Measurements from ENCODE around the gene TNFRSF6B.

TNFRSF6B gene

GRCh38 chr20:63680857-63681608, 15.4 kb upstream of the TNFRSF6B start:
- TF ChIP-seq CTCF (IDR thresholded peaks at IDR 0.05; ENCODE audit: low read depth, low read length), result no peak
- Histone ChIP-seq H3K9me3 (no peaks in the 10 kb centered on the region), H3K36me3 (peaks cover 28% of the 10 kb centered on the region), H3K4me3 (ENCODE audit: low read depth, low read length) (no peak overlapping the region), H3K4me1 (no peaks in the 10 kb centered on the region), H3K27me3 (no peaks in the 10 kb centered on the region)
- DNase-seq, result no peak

GRCh38 chr20:63681609-63682142, 14.8 kb upstream of the TNFRSF6B start:
- H3K4me3 ChIP-seq (ENCODE audit: low read depth, low read length), result no peak overlapping the region
- no peak for DNase-seq
- peaks cover 28% of the 10 kb centered on the region for H3K36me3 ChIP-seq
- H3K27me3 ChIP-seq, result no peaks in the 10 kb centered on the region
- no peaks in the 10 kb centered on the region for H3K9me3 ChIP-seq
- no peaks in the 10 kb centered on the region for H3K4me1 ChIP-seq
- no peak for TF ChIP-seq CTCF (IDR thresholded peaks at IDR 0.05; ENCODE audit: low read depth, low read length)

- Histone ChIP-seq H3K9me3 (no peaks in the 10 kb centered on the region), H3K36me3 (peaks cover 23% of the 10 kb centered on the region), H3K27me3 (no peaks in the 10 kb centered on the region), H3K4me1 (no peaks in the 10 kb centered on the region), H3K4me3 (ENCODE audit: low read depth, low read length) (no peak overlapping the region)
- no peak for TF ChIP-seq CTCF (IDR thresholded peaks at IDR 0.05; ENCODE audit: low read depth, low read length)
- DNase-seq, result no peak
Observed at GRCh38 chr20:63682384-63683139, 13.9 kb upstream of the TNFRSF6B start.

- TF ChIP-seq CTCF (IDR thresholded peaks at IDR 0.05; ENCODE audit: low read depth, low read length), result no peak
- Histone ChIP-seq H3K36me3 (peaks cover 20% of the 10 kb centered on the region), H3K4me1 (no peaks in the 10 kb centered on the region), H3K4me3 (ENCODE audit: low read depth, low read length) (no peak overlapping the region), H3K9me3 (no peaks in the 10 kb centered on the region), H3K27me3 (no peaks in the 10 kb centered on the region)
- DNase-seq, result no peak
Observed at GRCh38 chr20:63685269-63686026, 11.0 kb upstream of the TNFRSF6B start.

GRCh38 chr20:63686094-63686491, 10.4 kb upstream of the TNFRSF6B start:
- Histone ChIP-seq H3K4me3 (ENCODE audit: low read depth, low read length) (no peak overlapping the region), H3K4me1 (no peaks in the 10 kb centered on the region), H3K36me3 (peaks cover 20% of the 10 kb centered on the region), H3K27me3 (no peaks in the 10 kb centered on the region), H3K9me3 (no peaks in the 10 kb centered on the region)
- no peak for DNase-seq
- no peak for TF ChIP-seq CTCF (IDR thresholded peaks at IDR 0.05; ENCODE audit: low read depth, low read length)

Measured in BE2C (cell line).